ENCODE results near the gene CASKIN2.

The CASKIN2 gene

GRCh38 chr17:75496005-75496404 is 19.3 kb downstream of the CASKIN2 start:
- no peak overlapping the region for H3K4me3 Mint-ChIP-seq
- no peaks in the 10 kb centered on the region for H3K4me1 Mint-ChIP-seq
- H3K27ac Mint-ChIP-seq = no peak overlapping the region
- no peaks in the 10 kb centered on the region for H3K9me3 Mint-ChIP-seq
- no peaks in the 10 kb centered on the region for H3K27me3 Mint-ChIP-seq
- peaks cover 50% of the 10 kb centered on the region for H3K36me3 Mint-ChIP-seq
- ATAC-seq = peak; percentile 35

- Mint-ChIP-seq H3K27ac (no peak overlapping the region), H3K4me3 (no peak overlapping the region), H3K36me3 (peaks cover 56% of the 10 kb centered on the region), H3K4me1 (no peaks in the 10 kb centered on the region), H3K27me3 (no peaks in the 10 kb centered on the region), H3K9me3 (no peaks in the 10 kb centered on the region)
- no peak for ATAC-seq
These were observed 20.9 kb downstream of the CASKIN2 start for GRCh38 chr17:75494326-75494877.

GRCh38 chr17:75493476-75494129 is 21.7 kb downstream of the CASKIN2 start:
- no peaks in the 10 kb centered on the region for H3K4me1 Mint-ChIP-seq
- no peak overlapping the region for H3K27ac Mint-ChIP-seq
- H3K9me3 Mint-ChIP-seq = no peaks in the 10 kb centered on the region
- peaks cover 48% of the 10 kb centered on the region for H3K36me3 Mint-ChIP-seq
- H3K4me3 Mint-ChIP-seq = no peak overlapping the region
- H3K27me3 Mint-ChIP-seq = no peaks in the 10 kb centered on the region
- no peak for ATAC-seq

GRCh38 chr17:75492555-75493168 is 22.7 kb downstream of the CASKIN2 start:
- H3K36me3 Mint-ChIP-seq = peaks cover 42% of the 10 kb centered on the region

GRCh38 chr17:75491680-75492079 is 23.7 kb downstream of the CASKIN2 start:
- Mint-ChIP-seq H3K9me3 (no peaks in the 10 kb centered on the region), H3K4me3 (no peak overlapping the region), H3K36me3 (peaks cover 38% of the 10 kb centered on the region), H3K4me1 (peaks cover 13% of the 10 kb centered on the region), H3K27me3 (no peaks in the 10 kb centered on the region), H3K27ac (no peak overlapping the region)
- ATAC-seq = no peak

More at GRCh38 chr17:75492555-75493168, 22.7 kb downstream of the CASKIN2 start:
- Mint-ChIP-seq H3K4me1 (peaks cover 4% of the 10 kb centered on the region), H3K27me3 (no peaks in the 10 kb centered on the region), H3K9me3 (no peaks in the 10 kb centered on the region), H3K4me3 (no peak overlapping the region), H3K27ac (no peak overlapping the region)
- ATAC-seq = no peak

GRCh38 chr17:75490953-75491649 is 24.2 kb downstream of the CASKIN2 start:
- H3K36me3 Mint-ChIP-seq = peaks cover 43% of the 10 kb centered on the region
- no peak overlapping the region for H3K4me3 Mint-ChIP-seq
- H3K4me1 Mint-ChIP-seq = peaks cover 19% of the 10 kb centered on the region
- H3K27ac Mint-ChIP-seq = no peak overlapping the region
- no peaks in the 10 kb centered on the region for H3K9me3 Mint-ChIP-seq
- no peak for ATAC-seq
- H3K27me3 Mint-ChIP-seq = no peaks in the 10 kb centered on the region

- ATAC-seq = no peak
- Mint-ChIP-seq H3K4me1 (peaks cover 22% of the 10 kb centered on the region), H3K4me3 (no peak overlapping the region), H3K27me3 (no peaks in the 10 kb centered on the region), H3K27ac (no peak overlapping the region), H3K9me3 (no peaks in the 10 kb centered on the region), H3K36me3 (peaks cover 38% of the 10 kb centered on the region)
These were observed 25.1 kb downstream of the CASKIN2 start for GRCh38 chr17:75490173-75490743.

GRCh38 chr17:75489511-75489955 is 25.8 kb downstream of the CASKIN2 start:
- no peak overlapping the region for H3K27ac Mint-ChIP-seq
- H3K27me3 Mint-ChIP-seq = no peaks in the 10 kb centered on the region
- no peaks in the 10 kb centered on the region for H3K9me3 Mint-ChIP-seq
- H3K4me1 Mint-ChIP-seq = peaks cover 22% of the 10 kb centered on the region
- H3K36me3 Mint-ChIP-seq = peaks cover 41% of the 10 kb centered on the region
- ATAC-seq = no peak
- H3K4me3 Mint-ChIP-seq = no peak overlapping the region

- H3K27me3 Mint-ChIP-seq = no peaks in the 10 kb centered on the region
- no peak overlapping the region for H3K4me3 Mint-ChIP-seq
- H3K9me3 Mint-ChIP-seq = no peaks in the 10 kb centered on the region
- peaks cover 22% of the 10 kb centered on the region for H3K4me1 Mint-ChIP-seq
- ATAC-seq = no peak
- peaks cover 35% of the 10 kb centered on the region for H3K36me3 Mint-ChIP-seq
- H3K27ac Mint-ChIP-seq = peak overlapping the region; percentile 88
These were observed 26.4 kb downstream of the CASKIN2 start for GRCh38 chr17:75488693-75489510.

GRCh38 chr17:75487351-75488070 is 27.8 kb downstream of the CASKIN2 start:
- ATAC-seq = peak; percentile 71

GRCh38 chr17:75486951-75487350 is 28.4 kb downstream of the CASKIN2 start:
- Mint-ChIP-seq H3K27ac (peak overlapping the region; percentile 88), H3K36me3 (peaks cover 27% of the 10 kb centered on the region), H3K9me3 (no peaks in the 10 kb centered on the region), H3K27me3 (no peaks in the 10 kb centered on the region), H3K4me1 (peaks cover 22% of the 10 kb centered on the region), H3K4me3 (peak overlapping the region; percentile 55)
- ATAC-seq = no peak

More at GRCh38 chr17:75487351-75488070, 27.8 kb downstream of the CASKIN2 start:
- Mint-ChIP-seq H3K27me3 (no peaks in the 10 kb centered on the region), H3K4me1 (peaks cover 22% of the 10 kb centered on the region), H3K36me3 (peaks cover 29% of the 10 kb centered on the region), H3K27ac (peak overlapping the region; percentile 88), H3K9me3 (no peaks in the 10 kb centered on the region), H3K4me3 (peak overlapping the region; percentile 55)

- Mint-ChIP-seq H3K4me1 (peaks cover 22% of the 10 kb centered on the region), H3K4me3 (no peak overlapping the region), H3K27ac (peak overlapping the region; percentile 88), H3K9me3 (no peaks in the 10 kb centered on the region), H3K36me3 (peaks cover 27% of the 10 kb centered on the region), H3K27me3 (no peaks in the 10 kb centered on the region)
- ATAC-seq = no peak
These were observed 29.2 kb downstream of the CASKIN2 start for GRCh38 chr17:75486151-75486550.

- no peak overlapping the region for H3K4me3 Mint-ChIP-seq
- no peaks in the 10 kb centered on the region for H3K9me3 Mint-ChIP-seq
- H3K27me3 Mint-ChIP-seq = no peaks in the 10 kb centered on the region
- ATAC-seq = no peak
- peak overlapping the region; percentile 88 for H3K27ac Mint-ChIP-seq
- H3K36me3 Mint-ChIP-seq = peaks cover 27% of the 10 kb centered on the region
- peaks cover 25% of the 10 kb centered on the region for H3K4me1 Mint-ChIP-seq
These were observed 29.6 kb downstream of the CASKIN2 start for GRCh38 chr17:75485688-75486087.

Measured in stimulated activated memory B cell treated with anti-CD40 and anti-IgM and Interleukin-4, amounts not matched to agents 10 μg/mL and 1 μg/mL and 100 μg/mL, for 72 hours (primary cell).